HUDEP-2 (cell line): Measurements from ENCODE around the gene BPIFB3.

ENCODE experiments used
- DNase-seq, 76 experiments: peaks; one replicate each; lab custom pipeline; 2025; ENCODE audit not compliant: unreplicated experiment in 76 of 76; lab: John Stamatoyannopoulos, UW

Gene BPIFB3

DNA sequence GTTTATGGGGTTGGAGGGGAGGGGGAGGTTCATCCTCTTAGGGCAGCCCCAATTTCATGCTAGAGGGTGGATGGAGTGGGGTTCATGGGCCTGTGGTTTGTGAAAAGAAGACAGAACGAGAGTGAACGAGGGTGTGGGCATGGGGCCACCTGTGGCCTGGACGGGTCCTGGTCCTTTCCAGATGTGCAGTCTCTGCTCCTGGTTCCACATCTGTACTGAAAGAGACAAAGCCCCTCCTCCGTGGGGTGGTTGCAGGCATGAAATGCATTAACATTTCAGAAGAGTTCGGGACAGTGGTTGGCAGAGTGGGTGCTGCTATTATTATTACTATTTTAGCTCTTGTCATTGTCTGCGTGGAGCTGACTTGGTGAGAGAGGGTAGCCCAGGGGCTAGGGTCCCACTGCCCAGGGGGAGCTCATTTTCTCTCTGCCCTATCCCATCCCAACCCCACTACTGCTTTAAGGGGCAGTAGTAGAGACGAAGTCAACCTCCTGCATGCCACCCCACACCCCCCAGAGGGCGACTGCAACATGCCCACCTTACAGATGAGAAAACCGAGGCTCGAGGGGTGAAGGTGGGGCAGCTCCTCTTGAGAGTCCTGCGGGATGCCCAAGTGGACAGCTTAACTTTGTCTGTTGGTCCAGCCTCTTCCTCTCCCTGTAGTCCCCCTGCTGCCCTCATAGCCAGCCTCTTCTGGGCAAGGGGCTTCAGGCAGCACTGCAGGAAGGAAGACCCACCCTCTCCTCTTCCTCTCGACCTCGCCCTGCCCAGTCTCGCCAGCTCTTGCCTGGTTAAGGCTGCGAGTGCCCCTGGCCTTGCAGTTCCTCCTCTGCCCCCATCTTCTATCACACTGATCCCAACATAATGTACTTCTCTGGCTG is 37.8 kb upstream of the BPIFB3 start:
- DNase-seq = no peak

DNA sequence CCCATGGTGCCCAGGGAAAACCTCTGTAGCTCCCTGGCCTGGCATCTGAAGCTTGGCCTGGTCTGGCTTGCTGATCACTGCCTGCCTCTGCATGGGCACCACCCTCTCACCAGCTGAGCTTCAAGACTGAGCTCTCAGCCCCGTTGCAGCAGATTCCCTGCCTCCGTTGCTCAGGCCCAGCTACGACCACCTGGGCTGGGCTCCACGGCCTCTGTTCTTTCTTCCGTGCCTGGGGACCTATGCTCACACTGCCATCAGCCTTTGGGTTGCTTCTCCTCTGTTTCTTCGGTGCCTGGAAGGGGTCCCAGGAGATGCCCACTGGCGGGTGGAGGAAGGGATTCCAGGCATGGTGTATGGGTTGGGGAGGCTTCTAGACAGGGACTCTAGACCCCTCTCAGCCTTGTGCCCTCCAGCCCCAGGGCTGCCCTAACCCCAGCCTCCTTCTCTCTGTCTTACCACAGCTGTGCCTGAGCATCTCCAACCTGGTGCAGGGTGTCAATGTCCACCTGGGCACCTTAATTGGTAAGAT is 37.1 kb upstream of the BPIFB3 start:
- no peak for DNase-seq

DNA sequence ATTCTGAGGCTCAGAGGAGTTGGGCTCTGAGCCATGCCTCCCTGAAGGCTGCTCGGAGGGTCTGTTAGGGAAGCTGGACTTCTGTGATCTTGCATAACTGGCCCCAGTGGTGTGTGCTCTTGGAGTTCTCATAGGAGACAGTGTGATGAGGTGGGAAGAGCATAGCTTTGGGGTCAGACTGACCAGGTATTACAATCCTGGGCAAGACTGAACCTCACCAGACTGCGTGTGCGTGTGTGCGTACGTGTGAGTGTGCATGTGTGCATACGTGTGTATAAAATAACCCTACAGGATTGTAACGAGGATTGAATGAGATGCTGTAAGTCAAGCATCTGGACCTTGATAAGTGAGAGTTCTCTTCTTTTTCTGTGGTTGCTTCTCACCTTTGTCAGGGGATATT is 36.2 kb upstream of the BPIFB3 start:
- DNase-seq = no peak

DNA sequence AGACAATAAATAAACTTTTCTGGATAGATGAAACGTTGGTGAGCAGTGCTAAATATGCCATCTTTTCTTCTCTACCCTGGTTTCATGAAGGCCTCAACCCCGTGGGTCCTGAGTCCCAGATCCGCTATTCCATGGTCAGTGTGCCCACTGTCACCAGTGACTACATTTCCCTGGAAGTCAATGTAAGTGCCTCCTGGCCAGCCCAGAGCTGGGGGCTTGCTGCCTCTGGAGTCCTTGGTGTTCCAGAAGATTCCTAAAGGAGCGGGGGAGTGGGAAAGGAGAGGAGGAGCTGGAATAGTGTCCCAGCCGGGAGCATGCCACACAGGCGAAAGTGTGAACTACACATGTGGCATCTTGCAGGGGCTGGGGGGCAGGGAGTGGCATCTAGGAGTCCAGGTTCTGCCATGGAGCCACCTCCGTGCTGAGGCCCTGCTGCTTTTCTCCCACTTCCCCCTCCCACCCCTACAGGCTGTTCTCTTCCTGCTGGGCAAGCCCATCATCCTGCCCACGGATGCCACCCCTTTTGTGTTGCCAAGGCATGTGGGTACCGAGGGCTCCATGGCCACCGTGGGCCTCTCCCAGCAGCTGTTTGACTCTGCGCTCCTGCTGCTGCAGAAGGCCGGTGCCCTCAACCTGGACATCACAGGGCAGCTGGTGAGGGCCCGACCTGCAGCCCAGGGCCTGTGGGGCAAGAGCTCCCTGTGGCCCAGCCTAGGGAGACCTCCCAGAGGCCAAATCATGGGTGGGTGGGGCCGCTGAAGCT is 35.4 kb upstream of the BPIFB3 start:
- no peak for DNase-seq

DNA sequence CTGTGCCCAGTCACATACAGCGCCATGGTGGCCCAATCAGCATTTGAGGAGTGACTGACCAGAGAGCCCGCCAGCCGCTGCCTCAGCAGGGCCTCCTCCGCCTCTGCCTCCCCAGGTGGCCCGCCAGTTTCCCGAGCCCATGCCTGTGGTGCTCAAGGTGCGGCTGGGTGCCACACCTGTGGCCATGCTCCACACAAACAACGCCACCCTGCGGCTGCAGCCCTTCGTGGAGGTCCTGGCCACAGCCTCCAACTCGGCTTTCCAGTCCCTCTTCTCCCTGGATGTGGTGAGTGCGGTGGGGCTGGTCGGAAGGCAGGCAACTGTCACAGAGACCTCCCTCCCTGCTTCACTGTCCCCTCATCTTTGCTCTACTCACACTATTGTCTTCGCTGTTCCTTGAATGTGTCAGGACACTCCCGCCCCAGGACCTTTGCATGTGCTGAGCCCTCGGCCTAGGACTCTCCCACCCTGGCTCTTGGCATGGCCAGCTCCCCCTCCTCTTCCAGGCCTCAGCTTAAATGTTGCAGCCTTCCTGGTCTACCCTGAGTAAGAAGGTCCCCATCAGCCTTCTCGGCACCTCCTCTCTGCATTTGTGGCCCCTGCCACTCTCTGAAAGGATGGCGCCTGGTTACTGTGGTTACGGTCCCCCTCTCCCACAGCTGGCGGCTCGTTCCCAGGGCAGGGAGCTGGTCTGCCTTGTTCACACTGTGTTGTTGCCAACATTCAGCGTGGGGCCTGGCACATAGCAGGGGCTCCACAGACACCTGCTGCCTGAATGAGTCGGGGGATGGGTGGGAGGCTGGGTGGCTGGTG is 34.0 kb upstream of the BPIFB3 start:
- DNase-seq = no peak

DNA sequence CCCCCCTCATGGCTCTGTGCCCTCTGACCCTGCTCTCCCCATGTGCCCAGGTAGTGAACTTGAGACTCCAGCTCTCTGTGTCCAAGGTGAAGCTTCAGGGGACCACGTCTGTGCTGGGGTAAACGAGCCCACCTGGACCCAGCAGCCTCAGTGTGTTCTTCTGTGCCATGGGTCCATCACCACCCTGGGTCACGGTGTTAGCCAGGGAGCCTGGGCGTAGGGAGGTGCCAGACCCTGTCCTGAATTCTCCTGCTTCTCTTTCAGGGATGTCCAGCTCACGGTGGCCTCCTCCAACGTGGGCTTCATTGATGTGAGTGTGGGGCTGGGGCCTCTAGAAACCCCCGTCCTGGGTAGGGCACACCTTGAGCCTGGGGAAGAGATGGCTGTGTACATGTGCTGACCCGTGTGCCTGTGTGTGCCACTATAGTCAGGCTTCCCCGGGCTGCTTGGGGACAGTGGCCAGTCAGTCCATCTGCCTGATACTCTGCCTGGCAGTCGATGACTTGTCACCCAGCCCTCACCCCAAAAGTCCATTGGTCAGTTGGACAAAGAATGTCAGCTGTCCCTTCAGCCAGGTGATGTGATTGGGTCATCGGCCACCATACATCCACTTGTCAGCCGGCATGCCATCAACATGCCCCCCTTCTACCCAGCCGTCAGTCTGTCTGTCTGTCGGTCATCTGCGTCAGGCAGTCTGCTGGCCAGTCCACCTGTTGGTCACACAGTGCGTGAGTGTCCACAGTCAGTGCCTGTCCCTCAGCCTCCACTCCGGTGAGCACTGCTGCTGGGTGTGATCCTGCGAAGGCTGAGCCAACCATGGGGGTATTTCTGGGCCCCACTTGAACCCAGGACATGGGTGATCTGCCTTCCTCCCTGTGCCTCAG is 33.2 kb upstream of the BPIFB3 start:
- no peak for DNase-seq

DNA sequence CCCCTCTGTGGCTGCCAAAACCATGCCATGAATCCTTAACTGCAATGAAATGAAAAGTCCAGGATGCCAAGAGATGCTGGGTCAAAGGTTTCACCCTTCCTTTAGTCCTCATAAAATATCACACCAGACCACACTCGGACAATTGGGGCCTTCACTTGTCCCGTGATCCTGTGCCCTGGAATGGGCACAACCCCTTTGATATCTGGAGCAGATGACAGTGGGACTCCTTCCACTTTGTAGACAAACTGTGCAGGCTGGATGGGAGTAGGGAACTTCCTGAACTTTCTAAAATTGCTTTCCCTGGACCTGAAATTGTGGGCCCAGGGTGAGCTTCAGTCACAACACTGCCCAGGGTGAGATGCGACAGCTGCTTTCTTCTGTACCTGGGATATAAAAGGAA is 31.8 kb upstream of the BPIFB3 start:
- DNase-seq = no peak

DNA sequence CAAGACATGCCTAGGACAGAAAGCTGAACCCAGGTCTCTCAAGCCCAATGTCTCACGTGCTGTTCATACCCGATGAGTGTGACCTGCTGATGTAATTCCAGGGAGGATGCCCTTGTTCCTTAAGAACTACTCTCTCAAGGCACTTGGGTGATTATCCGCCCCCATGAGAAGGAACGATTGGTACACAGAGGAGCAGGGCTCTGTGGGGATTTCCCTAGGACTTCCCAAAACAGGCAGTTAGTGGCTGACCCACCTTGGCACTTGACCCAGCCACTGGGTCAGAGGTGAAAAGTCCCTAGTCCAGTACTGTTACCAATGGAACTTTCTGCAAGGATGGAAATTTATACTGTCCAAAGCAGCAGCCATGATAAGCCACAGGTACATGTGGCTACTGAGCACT is 31.4 kb upstream of the BPIFB3 start:
- DNase-seq = no peak

DNA sequence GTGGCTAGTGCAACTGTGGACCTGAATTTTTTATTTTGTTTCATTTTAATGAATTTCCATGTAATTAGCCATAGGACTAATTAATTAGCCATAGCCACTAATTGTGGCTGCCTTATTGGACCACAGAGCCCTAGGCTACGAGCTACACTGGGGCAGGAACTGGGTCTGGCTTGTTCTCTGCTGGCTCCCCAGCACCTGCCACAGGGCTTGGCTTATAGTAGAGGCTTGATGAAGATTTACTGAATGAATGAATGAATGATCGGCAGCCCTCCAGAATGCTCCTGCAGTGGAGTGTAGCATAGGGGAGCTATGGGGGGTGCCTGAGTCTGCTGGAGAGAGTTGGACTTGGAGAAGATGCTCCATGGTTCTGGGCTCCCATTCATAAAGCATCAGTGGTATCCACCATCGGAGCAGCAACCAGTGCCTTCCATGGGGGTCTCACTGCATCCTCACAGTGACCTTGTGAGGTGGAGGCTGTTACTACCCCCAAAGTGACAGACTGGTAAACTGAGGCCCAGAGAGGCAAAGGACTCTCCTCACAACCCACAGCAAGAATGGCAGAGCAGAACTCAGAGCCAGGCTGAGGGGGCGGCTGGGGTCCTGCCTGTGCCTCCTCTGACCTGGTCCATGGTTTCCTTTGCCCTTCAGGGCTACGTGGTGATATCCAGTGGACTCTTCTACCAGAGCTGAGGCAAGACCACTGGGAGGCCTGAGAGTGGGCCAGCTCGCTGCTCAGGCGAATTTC is 30.8 kb upstream of the BPIFB3 start:
- DNase-seq = no peak

DNA sequence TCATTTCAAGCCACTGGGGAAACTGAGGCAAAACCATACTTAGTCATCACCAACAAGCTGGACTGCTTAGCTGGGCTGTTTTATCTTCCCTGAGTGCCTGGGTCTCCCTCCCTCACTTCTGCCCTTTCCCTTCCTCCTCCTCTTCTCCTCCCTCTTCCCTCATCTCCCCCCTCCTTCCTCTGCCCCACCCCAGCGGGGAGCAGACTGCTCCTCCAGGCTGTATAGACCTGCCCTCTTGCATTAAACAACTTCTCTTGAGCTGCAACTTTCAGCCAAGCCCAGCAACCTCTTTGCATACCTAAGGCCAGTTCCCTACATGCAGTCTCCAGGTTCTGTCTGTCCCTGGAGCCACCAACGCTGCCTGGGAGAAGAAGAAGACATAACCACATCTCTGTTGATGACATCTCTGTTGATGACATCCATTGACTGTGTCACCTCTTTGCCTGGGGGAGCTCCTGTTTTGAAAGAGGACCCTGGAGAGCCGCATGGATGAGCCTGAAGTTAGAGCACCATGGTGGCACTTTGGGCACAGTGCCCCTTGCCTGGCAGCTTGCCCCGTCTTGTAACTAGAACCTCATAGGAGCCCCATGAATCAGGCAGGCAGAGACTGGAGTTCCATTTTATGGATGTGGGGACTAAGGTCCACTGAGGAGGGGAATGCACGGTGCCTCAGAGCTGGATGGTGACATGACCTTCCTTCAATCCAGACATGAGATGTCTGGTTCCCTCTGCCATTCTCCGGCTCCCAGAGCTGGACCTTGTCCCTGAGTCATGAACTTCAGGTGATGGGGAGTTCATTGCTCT is 30.1 kb upstream of the BPIFB3 start:
- no peak for DNase-seq

DNA sequence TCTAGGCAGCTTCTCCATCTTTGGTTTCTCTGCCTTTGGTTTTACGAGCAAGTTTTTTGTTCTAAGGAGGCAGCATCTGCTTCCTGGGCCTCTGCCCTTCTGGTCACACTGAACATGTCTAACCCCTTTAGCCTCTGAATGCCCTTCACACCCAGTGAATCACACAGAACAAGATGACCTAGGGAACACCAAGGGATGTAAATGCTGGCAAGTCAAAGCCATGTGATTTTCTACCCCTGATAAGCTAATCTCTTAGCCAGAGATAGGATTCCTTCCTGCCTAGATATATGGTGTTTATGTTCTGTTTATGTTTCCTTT is 29.5 kb upstream of the BPIFB3 start:
- no peak for DNase-seq

DNA sequence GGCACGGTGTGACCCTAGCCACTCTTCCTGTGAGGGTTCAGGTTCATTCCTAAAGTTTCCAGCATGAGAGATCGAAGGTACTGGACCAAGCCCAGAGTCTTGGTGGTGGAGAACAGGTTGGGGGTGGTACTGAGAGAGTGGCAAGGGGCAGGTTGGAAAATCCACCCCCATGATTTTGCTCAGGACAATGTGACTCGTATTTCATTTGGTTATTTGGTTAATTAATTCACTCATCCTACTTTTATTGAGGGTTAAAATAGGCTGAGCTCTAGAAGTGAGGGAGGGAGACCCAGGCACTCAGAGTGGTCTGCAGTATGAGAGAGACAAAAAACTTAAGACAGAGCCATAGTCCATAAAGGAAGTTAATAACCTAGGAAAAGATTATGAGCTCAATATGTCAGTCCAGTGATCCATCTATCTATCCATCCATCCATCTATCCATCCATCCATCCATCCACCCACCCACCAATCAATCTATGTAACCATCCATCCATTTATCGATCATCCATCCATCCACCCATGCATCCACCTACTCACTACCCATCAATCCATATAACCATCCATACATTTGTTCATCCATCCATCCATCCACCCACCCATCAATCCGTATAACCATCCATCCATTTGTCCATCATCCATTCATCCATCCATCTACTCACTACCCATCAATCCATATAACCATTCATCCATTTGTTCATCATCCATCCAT is 28.9 kb upstream of the BPIFB3 start:
- DNase-seq = no peak

DNA sequence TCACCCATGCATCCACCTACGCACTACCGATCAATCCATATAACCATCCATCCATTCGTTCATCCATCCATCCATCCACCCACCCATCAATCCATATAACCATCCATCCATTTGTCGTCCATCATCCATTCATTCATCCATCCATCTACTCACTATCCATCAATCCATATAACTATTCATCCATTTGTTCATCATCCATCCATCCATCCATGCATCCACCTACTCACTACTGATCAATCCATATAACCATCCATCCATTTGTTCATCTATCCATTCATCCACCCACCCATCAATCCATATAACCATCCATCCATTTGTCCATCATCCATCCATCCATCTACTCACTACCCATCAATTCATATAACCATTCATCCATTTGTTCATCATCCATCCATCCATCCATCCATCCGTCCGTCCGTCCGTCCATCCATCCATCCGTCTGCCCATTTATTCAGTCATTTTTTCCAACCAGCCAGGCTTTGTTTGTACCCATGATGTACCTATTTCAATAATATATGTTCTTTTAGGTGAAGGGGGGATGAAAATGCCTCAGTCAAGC is 28.3 kb upstream of the BPIFB3 start:
- no peak for DNase-seq

DNA sequence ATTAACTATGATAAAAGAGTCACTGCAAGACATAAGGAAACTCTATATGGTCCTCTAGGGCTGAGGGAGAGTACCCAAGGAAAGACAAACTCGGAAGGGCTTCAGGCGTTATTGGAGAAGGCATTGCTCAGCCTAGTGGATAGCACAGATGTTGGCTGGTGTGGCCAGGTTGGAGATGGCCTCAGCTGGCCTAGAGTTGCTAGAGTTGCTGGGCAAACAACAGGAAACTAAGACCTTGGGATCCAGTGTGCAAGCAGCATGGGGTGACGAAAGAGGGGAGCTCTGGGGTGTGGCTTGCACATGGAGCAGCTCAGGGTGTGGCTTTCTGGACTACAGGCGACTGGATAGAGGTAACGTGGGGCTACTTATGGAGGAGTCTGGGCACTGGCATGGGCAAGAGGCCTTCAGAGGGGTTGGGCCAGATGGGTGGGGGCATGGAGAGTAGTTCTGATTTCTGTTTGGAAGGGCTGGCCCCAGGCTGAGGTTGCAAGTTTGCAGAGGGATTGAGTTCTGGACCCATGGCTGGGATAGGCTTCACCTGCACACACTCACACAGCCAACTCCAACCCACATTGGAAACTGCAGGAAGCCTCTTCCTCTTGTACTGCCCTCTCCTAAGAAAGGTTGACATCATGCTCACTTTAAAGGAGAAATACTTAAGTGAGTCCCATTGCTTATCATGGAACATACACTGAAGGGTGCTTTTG is 27.5 kb upstream of the BPIFB3 start:
- DNase-seq = no peak

DNA sequence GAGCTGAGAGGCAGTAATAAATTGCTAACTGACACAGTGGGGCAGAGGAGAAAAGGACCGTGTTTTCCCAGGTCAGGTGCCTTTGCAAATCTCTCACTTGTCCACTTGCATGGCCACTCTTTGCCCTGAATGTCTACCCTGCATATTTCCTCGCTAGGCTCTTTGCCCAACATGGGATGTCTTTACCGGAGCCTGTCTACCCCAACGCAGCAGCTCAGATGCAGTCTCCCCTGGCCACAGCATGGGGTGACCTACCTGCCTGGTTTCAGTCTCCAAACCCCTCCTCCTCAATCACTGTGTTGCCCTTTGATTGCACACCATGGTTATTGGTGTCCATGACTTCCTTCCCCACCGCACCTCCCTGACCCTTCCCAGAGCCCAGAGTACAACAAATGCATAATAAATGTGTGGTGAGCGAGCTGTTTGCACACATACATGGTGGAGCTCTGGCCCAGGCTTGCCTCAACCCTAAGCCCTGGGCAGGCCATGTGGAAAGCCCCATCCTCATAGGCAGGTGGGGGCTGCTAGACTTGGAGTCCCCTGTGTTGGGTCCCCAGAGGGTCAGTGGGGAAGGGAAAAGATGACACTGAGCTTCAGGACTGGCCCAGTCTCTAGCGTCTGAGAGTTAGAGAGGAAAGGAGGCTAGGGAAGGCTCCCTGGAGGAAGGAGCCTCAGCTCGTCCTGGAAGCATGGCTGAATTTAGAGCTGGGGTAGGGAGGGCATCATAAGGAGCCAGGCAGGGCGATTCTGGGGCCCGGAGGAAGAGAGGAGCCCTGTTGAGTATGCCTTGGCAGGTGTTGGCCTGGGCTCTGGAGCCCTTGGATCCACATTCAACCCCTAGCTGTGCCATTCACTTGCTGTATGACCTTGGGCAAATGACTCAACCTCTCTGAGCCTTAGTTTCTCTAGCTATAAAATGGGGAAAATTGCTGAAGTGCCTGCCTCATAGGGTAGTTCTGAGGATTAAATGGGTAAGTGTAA is 26.6 kb upstream of the BPIFB3 start:
- no peak for DNase-seq
